Measurements from ENCODE around the gene NTN1. TPM values are rescaled to one million over a fixed set of nuclear protein-coding genes. Genes with fewer than 3 reads are reported as not detected.
"Not testable (repeated sequence)": the region's sequence is repeated elsewhere in the genome, so short reads cannot be mapped to it uniquely, and the experiment has no call there.

The NTN1 gene
- total RNA-seq, 1 experiment from 2014 or later: 1.2 TPM

DNA sequence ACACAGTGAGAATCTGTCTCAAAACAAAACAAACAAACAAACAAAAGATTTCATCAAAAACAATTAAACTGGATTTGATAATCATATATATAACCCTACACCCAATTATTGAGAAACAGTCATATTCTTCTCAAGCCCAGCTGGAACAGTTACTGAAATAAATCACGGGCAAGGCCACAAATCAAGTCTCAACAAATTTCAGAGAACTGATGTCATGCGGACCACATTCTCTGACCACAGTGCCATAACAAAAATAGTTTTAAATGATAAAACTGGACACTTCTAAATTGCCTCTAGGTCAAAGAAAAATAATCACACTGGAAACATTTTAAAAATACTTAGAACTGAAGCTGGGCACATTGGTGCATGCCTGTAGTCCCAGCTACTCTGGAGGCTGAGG lies 39.9 kb upstream of the NTN1 start:
- H2AK5ac ChIP-seq (ENCODE audit: insufficient read length, low read length): no peak overlapping the region
- TF ChIP-seq, protein P1, sequence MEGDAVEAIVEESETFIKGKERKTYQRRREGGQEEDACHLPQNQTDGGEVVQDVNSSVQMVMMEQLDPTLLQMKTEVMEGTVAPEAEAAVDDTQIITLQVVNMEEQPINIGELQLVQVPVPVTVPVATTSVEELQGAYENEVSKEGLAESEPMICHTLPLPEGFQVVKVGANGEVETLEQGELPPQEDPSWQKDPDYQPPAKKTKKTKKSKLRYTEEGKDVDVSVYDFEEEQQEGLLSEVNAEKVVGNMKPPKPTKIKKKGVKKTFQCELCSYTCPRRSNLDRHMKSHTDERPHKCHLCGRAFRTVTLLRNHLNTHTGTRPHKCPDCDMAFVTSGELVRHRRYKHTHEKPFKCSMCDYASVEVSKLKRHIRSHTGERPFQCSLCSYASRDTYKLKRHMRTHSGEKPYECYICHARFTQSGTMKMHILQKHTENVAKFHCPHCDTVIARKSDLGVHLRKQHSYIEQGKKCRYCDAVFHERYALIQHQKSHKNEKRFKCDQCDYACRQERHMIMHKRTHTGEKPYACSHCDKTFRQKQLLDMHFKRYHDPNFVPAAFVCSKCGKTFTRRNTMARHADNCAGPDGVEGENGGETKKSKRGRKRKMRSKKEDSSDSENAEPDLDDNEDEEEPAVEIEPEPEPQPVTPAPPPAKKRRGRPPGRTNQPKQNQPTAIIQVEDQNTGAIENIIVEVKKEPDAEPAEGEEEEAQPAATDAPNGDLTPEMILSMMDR (conservative IDR thresholded peaks at IDR 0.05): no peak
- no peak overlapping the region for H4K8ac ChIP-seq (replicated peaks; ENCODE audit: insufficient read length, low read depth, low read length)
- no peak overlapping the region for H3K56ac ChIP-seq (ENCODE audit: insufficient read length, low read depth, low read length)
- no peak overlapping the region for H2BK120ac ChIP-seq (ENCODE audit: low read depth, low read length, poor library complexity, severe bottlenecking)
- peaks cover 3 to 14% of the 10 kb centered on the region in 2 experiments; a peak in 3 of 5 replicates for H3K9me3 Mint-ChIP-seq
- H4K20me1 ChIP-seq (ENCODE audit: control insufficient read depth, insufficient read depth, insufficient read length): no peaks in the 10 kb centered on the region
- H3K9ac ChIP-seq (ENCODE audit: extremely low read depth, insufficient read length, low read length): no peak overlapping the region
- no peak overlapping the region for H2BK15ac ChIP-seq (ENCODE audit: low read depth, low read length)
- no peaks in the 10 kb centered on the region for H3K4me1 Mint-ChIP-seq
- no peak overlapping the region for H4K5ac ChIP-seq (ENCODE audit: insufficient read length, low read depth, low read length)
- H3K27me3 Mint-ChIP-seq (ENCODE audit: low read depth): no peaks in the 10 kb centered on the region; the same call in none of the 2 replicates
- H3K4me3 Mint-ChIP-seq: no peak overlapping the region
- H2AFZ ChIP-seq (ENCODE audit: low read length): no peak overlapping the region
- H4K91ac ChIP-seq (ENCODE audit: insufficient read length, low read depth, low read length): no peak overlapping the region
- H3K79me1 ChIP-seq (ENCODE audit: insufficient read depth, low read depth, low read length, poor library complexity, severe bottlenecking): no peaks in the 10 kb centered on the region
- H2BK12ac ChIP-seq (ENCODE audit: insufficient read length, low read depth, low read length): no peak overlapping the region
- no peak overlapping the region for H3K27ac ChIP-seq (ENCODE audit: insufficient read length, low read depth, low read length)
- no peak overlapping the region for H3K18ac ChIP-seq (ENCODE audit: insufficient read length, low read depth, low read length)
- no peak for DNase-seq
- H3K4me1 ChIP-seq (ENCODE audit: insufficient read depth, low read length): no peaks in the 10 kb centered on the region
- no peaks in the 10 kb centered on the region for H3K36me3 Mint-ChIP-seq (ENCODE audit: insufficient read depth in 1 of 3, low read depth in 3 of 3)
- H2BK5ac ChIP-seq (ENCODE audit: insufficient read length, low read length): no peak overlapping the region
- H3K79me2 ChIP-seq (ENCODE audit: insufficient read depth, low read length): no peaks in the 10 kb centered on the region
- H3K27me3 ChIP-seq (ENCODE audit: insufficient read depth, low read length): no peaks in the 10 kb centered on the region
- no peak overlapping the region for H3K27ac Mint-ChIP-seq
- no peak overlapping the region for H2BK20ac ChIP-seq (ENCODE audit: low read depth, low read length, poor library complexity, severe bottlenecking)
- no peaks in the 10 kb centered on the region for H3K9me3 ChIP-seq (ENCODE audit: control insufficient read depth, low read depth, low read length)
- WGBS (ENCODE audit: extremely low coverage, insufficient read length, low lambda C conversion rate): no CpG with 5 or more reads among the region's 2 CpGs
- H3K14ac ChIP-seq (ENCODE audit: insufficient read depth, low read length): no peak overlapping the region
- H3T11ph ChIP-seq (ENCODE audit: low read length): no peak overlapping the region
- H3K23me2 ChIP-seq (ENCODE audit: insufficient read length, low read depth, low read length, poor library complexity, severe bottlenecking): no peaks in the 10 kb centered on the region
- H3K4ac ChIP-seq (ENCODE audit: low read depth, low read length): no peak overlapping the region
- H3K4me2 ChIP-seq (ENCODE audit: insufficient read depth, insufficient read length, low read length): no peak overlapping the region
- no peak overlapping the region for H3K23ac ChIP-seq (ENCODE audit: insufficient read length, low read depth, low read length)

DNA sequence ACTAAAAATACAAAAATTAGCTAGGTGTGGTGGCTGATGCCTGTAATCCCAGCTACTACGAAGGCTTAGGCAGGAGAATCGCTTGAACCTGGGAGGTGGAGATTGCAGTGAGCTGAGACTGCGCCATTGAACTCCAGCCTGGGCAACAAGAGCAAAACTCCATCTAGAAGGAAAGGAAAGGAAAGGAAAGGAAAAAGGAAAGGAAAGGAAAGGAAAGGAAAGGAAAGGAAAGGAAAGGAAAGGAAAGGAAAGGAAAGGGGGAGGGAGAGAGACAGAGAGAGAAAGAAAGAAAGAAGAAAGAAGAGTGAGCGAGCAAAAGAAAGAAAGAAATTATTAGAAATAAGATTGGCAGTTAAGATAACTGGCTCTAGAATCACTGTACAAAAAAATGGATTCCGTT lies 37.1 kb upstream of the NTN1 start:
- not testable (repeated sequence) for H3K27ac ChIP-seq (ENCODE audit: insufficient read length, low read depth, low read length); H4K8ac ChIP-seq (replicated peaks; ENCODE audit: insufficient read length, low read depth, low read length); H2AFZ ChIP-seq (ENCODE audit: low read length); H4K5ac ChIP-seq (ENCODE audit: insufficient read length, low read depth, low read length); H3K23ac ChIP-seq (ENCODE audit: insufficient read length, low read depth, low read length); H3K18ac ChIP-seq (ENCODE audit: insufficient read length, low read depth, low read length); H3K14ac ChIP-seq (ENCODE audit: insufficient read depth, low read length); H2BK5ac ChIP-seq (ENCODE audit: insufficient read length, low read length); H2AK5ac ChIP-seq (ENCODE audit: insufficient read length, low read length); H3K4me3 Mint-ChIP-seq; H3T11ph ChIP-seq (ENCODE audit: low read length); H3K23me2 ChIP-seq (ENCODE audit: insufficient read length, low read depth, low read length, poor library complexity, severe bottlenecking); H2BK12ac ChIP-seq (ENCODE audit: insufficient read length, low read depth, low read length); H3K4me2 ChIP-seq (ENCODE audit: insufficient read depth, insufficient read length, low read length); H3K4ac ChIP-seq (ENCODE audit: low read depth, low read length); H3K4me1 ChIP-seq (ENCODE audit: insufficient read depth, low read length); H3K79me1 ChIP-seq (ENCODE audit: insufficient read depth, low read depth, low read length, poor library complexity, severe bottlenecking); DNase-seq; H2BK20ac ChIP-seq (ENCODE audit: low read depth, low read length, poor library complexity, severe bottlenecking); H4K20me1 ChIP-seq (ENCODE audit: control insufficient read depth, insufficient read depth, insufficient read length); H2BK120ac ChIP-seq (ENCODE audit: low read depth, low read length, poor library complexity, severe bottlenecking); H4K91ac ChIP-seq (ENCODE audit: insufficient read length, low read depth, low read length); H2BK15ac ChIP-seq (ENCODE audit: low read depth, low read length); H3K27me3 ChIP-seq (ENCODE audit: insufficient read depth, low read length); H3K56ac ChIP-seq (ENCODE audit: insufficient read length, low read depth, low read length); H3K79me2 ChIP-seq (ENCODE audit: insufficient read depth, low read length); H3K9ac ChIP-seq (ENCODE audit: extremely low read depth, insufficient read length, low read length); H3K4me1 Mint-ChIP-seq; H3K36me3 Mint-ChIP-seq (ENCODE audit: insufficient read depth in 1 of 3, low read depth in 3 of 3); H3K27me3 Mint-ChIP-seq (ENCODE audit: low read depth); H3K9me3 ChIP-seq (ENCODE audit: control insufficient read depth, low read depth, low read length); H3K27ac Mint-ChIP-seq
- no CpG with 5 or more reads among the region's 5 CpGs for WGBS (ENCODE audit: extremely low coverage, insufficient read length, low lambda C conversion rate)
- H3K9me3 Mint-ChIP-seq: peaks cover 9 to 19% of the 10 kb centered on the region in 2 experiments; a peak in 4 of 5 replicates
